CD14-positive monocyte (primary cell): ENCODE measurements around the gene WDR4. TPM values are rescaled to one million over a fixed set of nuclear protein-coding genes. Genes with fewer than 3 reads are reported as not detected.

Experiments used
- DNase-seq, 3 donors: peaks; one replicate each; pipeline ENCODE4 v3.0.0-alpha.2; 2011 to 2022
- H2AFZ ChIP-seq: 2 replicates; pipeline ENCODE4 v1.6.0; 2012; ENCODE audit warnings: mild to moderate bottlenecking, low read depth, low read length, inconsistent platforms; ENCODE audit not compliant: insufficient read depth, poor library complexity, severe bottlenecking
- H3K27ac ChIP-seq, 2 donors: 1 replicate in 1 of 2; 2 replicates in 1 of 2; pipeline ENCODE4 v1.5.1; 2012 to 2013; ENCODE audit warnings: low read length in 2 of 2, control low read depth in 1 of 2, inconsistent platforms in 1 of 2, low read depth in 1 of 2, mild to moderate bottlenecking in 1 of 2
- H3K27me3 ChIP-seq, 2 donors: one replicate each; pipeline versions ENCODE4 v1.6.0 to v1.6.1; 2011 to 2013; ENCODE audit warnings: low read length in 2 of 2; ENCODE audit not compliant: control insufficient read depth in 2 of 2, insufficient read depth in 2 of 2
- H3K36me3 ChIP-seq, 2 donors: replicated peaks in 1 of 2; 1 replicate in 1 of 2; 2 replicates in 1 of 2; pipeline versions ENCODE4 v1.5.1 to v1.6.1; 2012 to 2013; ENCODE audit warnings: low read length in 2 of 2, control low read depth in 1 of 2, inconsistent platforms in 1 of 2, mild to moderate bottlenecking in 1 of 2; ENCODE audit not compliant: insufficient read depth in 2 of 2, control insufficient read depth in 1 of 2
- H3K4me1 ChIP-seq, 2 donors: 1 replicate in 1 of 2; 2 replicates in 1 of 2; pipeline versions ENCODE4 v1.5.1 to v1.6.1; 2012 to 2013; ENCODE audit warnings: low read length in 2 of 2, control low read depth in 1 of 2, inconsistent platforms in 1 of 2, mild to moderate bottlenecking in 1 of 2, moderate library complexity in 1 of 2; ENCODE audit not compliant: insufficient read depth in 2 of 2, control insufficient read depth in 1 of 2
- H3K4me2 ChIP-seq: replicated peaks from 2 replicates; pipeline ENCODE3; 2012; ENCODE audit warnings: low read length, moderate library complexity, mild to moderate bottlenecking; ENCODE audit not compliant: poor library complexity, severe bottlenecking; ENCODE audit errors: extremely low read depth
- H3K4me3 ChIP-seq, 3 experiments: fragments of 200-600 bp in 1 of 3; sonication (generic) in 1 of 3; replicated peaks in 1 of 3; 1 replicate in 2 of 3; 2 replicates in 1 of 3; pipeline ENCODE4 v1.5.1; 2011 to 2013; ENCODE audit warnings: low read length in 3 of 3, mild to moderate bottlenecking in 3 of 3, control low read depth in 2 of 3, low read depth in 2 of 3, inconsistent platforms in 1 of 3, moderate library complexity in 1 of 3
- H3K79me2 ChIP-seq: 2 replicates; pipeline ENCODE4 v1.6.0; 2012; ENCODE audit warnings: mild to moderate bottlenecking, control low read depth, inconsistent platforms, low read length, moderate library complexity; ENCODE audit not compliant: insufficient read depth
- H3K9ac ChIP-seq: 2 replicates; pipeline ENCODE4 v1.6.0; 2017; ENCODE audit warnings: low read length, mild to moderate bottlenecking; ENCODE audit not compliant: insufficient read depth, poor library complexity, severe bottlenecking
- H3K9me3 ChIP-seq, 2 donors: replicated peaks in 1 of 2; 1 replicate in 1 of 2; 2 replicates in 1 of 2; pipeline versions ENCODE4 v1.5.1 to v1.6.1; 2012 to 2013; ENCODE audit warnings: low read length in 2 of 2, control low read depth in 1 of 2; ENCODE audit not compliant: control insufficient read depth in 1 of 2, insufficient read depth in 1 of 2
- H4K20me1 ChIP-seq: 2 replicates; pipeline ENCODE4 v1.6.0; 2012; ENCODE audit warnings: mild to moderate bottlenecking, low read length, control low read depth, moderate library complexity; ENCODE audit not compliant: insufficient read depth
- H3K27ac Mint-ChIP-seq, 7 donors: one replicate each; pipeline ENCODE4 v1.8.0; 2020; ENCODE audit warnings: mild to moderate bottlenecking in 7 of 7, mixed read lengths in 7 of 7, moderate library complexity in 6 of 7, inconsistent platforms in 2 of 7
- H3K27me3 Mint-ChIP-seq, 3 donors: one replicate each; pipeline ENCODE4 v1.8.0; 2021 to 2022; ENCODE audit warnings: low read depth in 3 of 3, mild to moderate bottlenecking in 3 of 3, mixed read lengths in 3 of 3, moderate library complexity in 3 of 3, inconsistent platforms in 1 of 3
- H3K36me3 Mint-ChIP-seq, 2 donors: one replicate each; pipeline ENCODE4 v1.8.0; 2020; ENCODE audit warnings: mixed read lengths in 2 of 2, inconsistent platforms in 1 of 2, mild to moderate bottlenecking in 1 of 2
- H3K4me1 Mint-ChIP-seq: one replicate; pipeline ENCODE4 v1.8.0; 2020; ENCODE audit warnings: mild to moderate bottlenecking, mixed read lengths
- H3K4me3 Mint-ChIP-seq, 2 donors: one replicate each; pipeline ENCODE4 v1.8.0; 2020; ENCODE audit warnings: mild to moderate bottlenecking in 2 of 2, mixed read lengths in 2 of 2, moderate library complexity in 1 of 2
- H3K9me3 Mint-ChIP-seq, 7 donors: one replicate each; pipeline ENCODE4 v1.8.0; 2020 to 2022; ENCODE audit warnings: mixed read lengths in 7 of 7, mild to moderate bottlenecking in 6 of 7, moderate library complexity in 6 of 7, inconsistent platforms in 2 of 7
- WGBS: methylation state at CpG from one replicate; pipeline ENCODE4 v1.1.5; 2013; ENCODE audit warnings: missing lambda C conversion rate; ENCODE audit not compliant: insufficient coverage; 5-methylcytosine and 5-hydroxymethylcytosine counted together
- intact Hi-C, 2 donors: fragments of 100-400 bp; cut with micrococcal nuclease; formaldehyde crosslinking; loops; one replicate each; pipeline versions ENCODE4 v1.15.0 to v1.15.1; 2023
- polyA plus RNA-seq, 3 donors: library from polyadenylated mRNA; depleted of rRNA in 1 of 3; unstranded in 2 of 3; stranded (reverse) in 1 of 3; fragments of 300-500 nt in 2 of 3; fragments of >200 nt in 1 of 3; fragmentation: Illumina TruSeq in 2 of 3; gene quantifications; 1 replicate in 2 of 3; 2 replicates in 1 of 3; pipeline ENCODE4 v1.2.3, GENCODE V29; 2012 to 2021
- TF ChIP-seq, protein P1 (sequence below): fragments of 200-600 bp; IDR thresholded peaks from one replicate; pipeline ENCODE4 v1.8.0; 2022; ENCODE audit warnings: antibody characterized with exemption, mild to moderate bottlenecking

The WDR4 gene
- polyA plus RNA-seq, 3 donors: 2.9 to 7.0 (median 3.6) TPM

DNA sequence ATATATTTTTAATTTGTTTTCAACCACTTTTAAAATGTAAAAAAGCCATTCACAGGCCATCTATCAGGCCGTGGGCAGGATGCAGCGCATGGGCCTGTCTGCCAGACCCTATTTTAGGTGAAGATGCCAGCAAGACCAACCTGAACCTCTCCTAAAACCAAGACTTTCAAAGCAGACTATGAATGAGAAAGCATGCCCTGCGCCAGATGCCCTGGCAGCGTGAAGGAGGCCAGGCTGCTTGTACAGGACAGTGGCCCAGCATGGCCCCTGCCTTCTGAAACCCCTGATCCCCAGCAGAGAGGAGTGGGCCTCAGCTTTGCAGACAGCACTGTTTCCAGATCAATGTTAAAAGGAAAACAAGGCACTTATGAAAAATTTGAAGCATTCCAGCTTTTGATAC, 31.6 kb downstream of the WDR4 start:
- H3K4me2 ChIP-seq: no peak overlapping the region
- H3K4me1 ChIP-seq: no peaks in the 10 kb centered on the region
- TF ChIP-seq, protein P1, sequence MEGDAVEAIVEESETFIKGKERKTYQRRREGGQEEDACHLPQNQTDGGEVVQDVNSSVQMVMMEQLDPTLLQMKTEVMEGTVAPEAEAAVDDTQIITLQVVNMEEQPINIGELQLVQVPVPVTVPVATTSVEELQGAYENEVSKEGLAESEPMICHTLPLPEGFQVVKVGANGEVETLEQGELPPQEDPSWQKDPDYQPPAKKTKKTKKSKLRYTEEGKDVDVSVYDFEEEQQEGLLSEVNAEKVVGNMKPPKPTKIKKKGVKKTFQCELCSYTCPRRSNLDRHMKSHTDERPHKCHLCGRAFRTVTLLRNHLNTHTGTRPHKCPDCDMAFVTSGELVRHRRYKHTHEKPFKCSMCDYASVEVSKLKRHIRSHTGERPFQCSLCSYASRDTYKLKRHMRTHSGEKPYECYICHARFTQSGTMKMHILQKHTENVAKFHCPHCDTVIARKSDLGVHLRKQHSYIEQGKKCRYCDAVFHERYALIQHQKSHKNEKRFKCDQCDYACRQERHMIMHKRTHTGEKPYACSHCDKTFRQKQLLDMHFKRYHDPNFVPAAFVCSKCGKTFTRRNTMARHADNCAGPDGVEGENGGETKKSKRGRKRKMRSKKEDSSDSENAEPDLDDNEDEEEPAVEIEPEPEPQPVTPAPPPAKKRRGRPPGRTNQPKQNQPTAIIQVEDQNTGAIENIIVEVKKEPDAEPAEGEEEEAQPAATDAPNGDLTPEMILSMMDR: no peak
- Mint-ChIP-seq H3K36me3 (peaks cover 82 to 96% of the 10 kb centered on the region in 2 donors), H3K4me1 (no peaks in the 10 kb centered on the region), H3K27me3 (peaks cover 0 to 3% (median 0%) of the 10 kb centered on the region in 3 donors), H3K9me3 (peaks cover 0 to 4% (median 0%) of the 10 kb centered on the region in 7 donors), H3K27ac (peak overlapping the region in 3 of 7 donors; percentile 21 to 61 (median 40)), H3K4me3 (no peak overlapping the region)
- 100% methylated on average over 4 of the region's 4 CpGs for WGBS
- no peaks in the 10 kb centered on the region for H3K27me3 ChIP-seq
- H3K9me3 ChIP-seq: no peaks in the 10 kb centered on the region
- H3K27ac ChIP-seq: no peak overlapping the region
- peaks cover 6% of the 10 kb centered on the region for H3K79me2 ChIP-seq
- H4K20me1 ChIP-seq: no peaks in the 10 kb centered on the region
- no peak for DNase-seq
- intact Hi-C loops: loop anchor here in 1 of 2 donors (10.0 kb wide), 1 partner anchor 57 kb away; no protein-coding TSS in a partner anchor
- peaks cover 71 to 93% of the 10 kb centered on the region in 2 donors for H3K36me3 ChIP-seq
- H2AFZ ChIP-seq: no peak overlapping the region
- H3K9ac ChIP-seq: no peak overlapping the region
- no peak overlapping the region for H3K4me3 ChIP-seq

DNA sequence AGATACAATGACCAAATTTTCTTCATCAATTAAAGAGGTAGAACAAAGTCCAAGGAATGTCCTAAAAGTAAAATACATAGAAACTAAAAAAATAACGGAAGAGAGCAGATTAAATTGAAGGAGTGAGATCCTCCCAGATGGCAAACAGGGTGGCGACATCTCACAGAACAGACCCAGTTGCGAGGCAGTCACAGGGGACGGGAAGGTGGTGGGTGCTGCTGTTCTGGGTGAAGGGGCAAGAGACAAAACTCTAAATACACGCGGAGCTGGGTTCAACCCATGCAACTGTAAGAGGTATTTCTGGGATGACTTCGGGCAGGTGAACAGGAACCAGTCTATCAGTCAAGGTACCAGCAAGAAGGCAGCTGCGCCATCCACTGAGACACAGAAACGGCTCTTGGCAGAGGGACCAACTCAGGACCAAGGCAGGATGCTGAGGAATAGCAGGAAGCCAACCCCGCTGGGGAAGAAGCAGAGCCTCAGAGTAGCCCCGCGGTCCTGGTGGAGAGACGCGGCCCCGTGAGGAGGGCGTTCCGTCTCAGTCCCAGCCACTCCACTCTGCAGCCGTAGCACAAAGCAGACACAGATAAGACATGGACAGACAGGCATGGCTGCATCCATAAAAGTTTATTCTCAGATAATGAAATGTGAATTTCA, 32.2 kb downstream of the WDR4 start:
- no peaks in the 10 kb centered on the region for H3K9me3 ChIP-seq
- DNase-seq: no peak
- no peak overlapping the region for H3K4me2 ChIP-seq
- intact Hi-C loops: loop anchor here in 1 of 2 donors (10.0 kb wide), 1 partner anchor 58 kb away; no protein-coding TSS in a partner anchor
- H3K4me3 ChIP-seq: no peak overlapping the region
- H3K79me2 ChIP-seq: peaks cover 6% of the 10 kb centered on the region
- no peaks in the 10 kb centered on the region for H3K4me1 ChIP-seq
- H3K9ac ChIP-seq: no peak overlapping the region
- H3K36me3 ChIP-seq: peaks cover 73 to 93% of the 10 kb centered on the region in 2 donors
- TF ChIP-seq, protein P1: no peak
- H2AFZ ChIP-seq: no peak overlapping the region
- 87% methylated on average over 14 of the region's 18 CpGs for WGBS
- no peak overlapping the region for H3K4me3 Mint-ChIP-seq
- H3K9me3 Mint-ChIP-seq: peaks cover 0 to 4% (median 0%) of the 10 kb centered on the region in 7 donors
- no peaks in the 10 kb centered on the region for H3K4me1 Mint-ChIP-seq
- no peak overlapping the region for H3K27ac Mint-ChIP-seq
- H3K27me3 ChIP-seq: no peaks in the 10 kb centered on the region
- peaks cover 85 to 96% of the 10 kb centered on the region in 2 donors for H3K36me3 Mint-ChIP-seq
- H3K27ac ChIP-seq: no peak overlapping the region
- no peaks in the 10 kb centered on the region for H4K20me1 ChIP-seq
- peaks cover 0 to 3% (median 0%) of the 10 kb centered on the region in 3 donors for H3K27me3 Mint-ChIP-seq
